Measurements from ENCODE around the gene NPAT.

The NPAT gene

DNA sequence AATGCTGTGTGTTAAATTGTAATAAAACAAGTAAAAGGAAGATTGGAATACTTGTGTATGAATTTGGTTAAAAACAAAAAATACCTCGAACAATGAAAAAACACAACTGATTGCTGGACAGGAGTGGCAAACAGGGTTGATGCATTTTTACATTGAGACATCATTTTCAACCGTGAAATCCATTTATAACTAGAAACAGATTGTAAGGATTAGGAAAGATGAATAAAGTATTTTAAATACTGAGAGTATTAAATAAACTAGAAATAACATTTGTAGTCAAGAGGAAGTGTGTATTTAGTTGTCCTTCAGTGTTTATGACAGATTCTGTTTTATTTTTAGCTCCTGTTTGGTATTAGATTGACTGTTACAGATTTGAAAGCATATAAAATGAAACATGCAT is 5.8 kb upstream of the NPAT start:
- Histone ChIP-seq H2BK15ac (ENCODE audit: low read length) (no peak overlapping the region), H3K4me3 (ENCODE audit: low read length in 2 of 2) (no peak overlapping the region), H3K14ac (ENCODE audit: low read length) (no peak overlapping the region), H3K79me1 (ENCODE audit: low read depth, low read length) (no peaks in the 10 kb centered on the region), H3K27ac (replicated peaks; ENCODE audit: low read length) (no peak overlapping the region), H2AFZ (ENCODE audit: low read length) (no peak overlapping the region), H3K27me3 (ENCODE audit: control insufficient read depth in 3 of 3, insufficient read depth in 3 of 3, low read depth in 1 of 3, low read length in 3 of 3) (no peaks in the 10 kb centered on the region), H4K8ac (ENCODE audit: low read depth, low read length) (no peak overlapping the region), H2BK120ac (ENCODE audit: low read depth, low read length) (no peak overlapping the region), H2AK5ac (ENCODE audit: low read depth, low read length) (no peak overlapping the region), H3K4ac (ENCODE audit: low read length) (no peak overlapping the region), H2BK12ac (ENCODE audit: low read length) (no peak overlapping the region), H3K4me2 (ENCODE audit: insufficient read depth, low read length, poor library complexity, severe bottlenecking) (no peak overlapping the region), H3K18ac (ENCODE audit: low read length) (no peak overlapping the region), H3K23ac (ENCODE audit: low read depth, low read length, poor library complexity) (no peak overlapping the region), H3K9me3 (replicated peaks in 1 of 2; ENCODE audit: control insufficient read depth in 2 of 2, insufficient read depth in 1 of 2, low read depth in 1 of 2, low read length in 2 of 2) (no peaks in the 10 kb centered on the region), H3K4me1 (ENCODE audit: control insufficient read depth in 2 of 2, insufficient read depth in 1 of 2, low read depth in 1 of 2, low read length in 2 of 2) (peaks cover 5 to 14% of the 10 kb centered on the region in 2 donors), H2BK5ac (ENCODE audit: low read length) (no peak overlapping the region), H3K36me3 (replicated peaks in 1 of 2; ENCODE audit: control insufficient read depth in 2 of 2, insufficient read depth in 2 of 2, low read length in 2 of 2) (peaks cover 3 to 70% of the 10 kb centered on the region in 2 donors), H4K91ac (ENCODE audit: low read depth, low read length, poor library complexity) (no peak overlapping the region), H3K9ac (ENCODE audit: low read depth, low read length, poor library complexity) (no peak overlapping the region)
- no peak for DNase-seq (ENCODE audit: low spot score)
- WGBS, 2 donors (ENCODE audit: extremely low coverage in 2 of 2, insufficient read length in 2 of 2, insufficient replicate concordance in 1 of 2) = no CpG with 5 or more reads among the region's 2 CpGs

- peaks cover 3 to 50% of the 10 kb centered on the region in 2 donors for H3K36me3 ChIP-seq (replicated peaks in 1 of 2; ENCODE audit: control insufficient read depth in 2 of 2, insufficient read depth in 2 of 2, low read length in 2 of 2)
- H3K79me1 ChIP-seq (ENCODE audit: low read depth, low read length) = no peaks in the 10 kb centered on the region
- H3K4ac ChIP-seq (ENCODE audit: low read length) = no peak overlapping the region
- no peak overlapping the region for H2BK15ac ChIP-seq (ENCODE audit: low read length)
- no peak overlapping the region for H2BK5ac ChIP-seq (ENCODE audit: low read length)
- H3K4me2 ChIP-seq (ENCODE audit: insufficient read depth, low read length, poor library complexity, severe bottlenecking) = no peak overlapping the region
- no peaks in the 10 kb centered on the region for H3K27me3 ChIP-seq (ENCODE audit: control insufficient read depth in 3 of 3, insufficient read depth in 3 of 3, low read depth in 1 of 3, low read length in 3 of 3)
- no peak overlapping the region for H3K27ac ChIP-seq (replicated peaks; ENCODE audit: low read length)
- H3K14ac ChIP-seq (ENCODE audit: low read length) = no peak overlapping the region
- H2AK5ac ChIP-seq (ENCODE audit: low read depth, low read length) = no peak overlapping the region
- no peak overlapping the region for H4K8ac ChIP-seq (ENCODE audit: low read depth, low read length)
- DNase-seq (ENCODE audit: low spot score) = no peak
- H3K4me1 ChIP-seq (ENCODE audit: control insufficient read depth in 2 of 2, insufficient read depth in 1 of 2, low read depth in 1 of 2, low read length in 2 of 2) = peaks cover 5 to 14% of the 10 kb centered on the region in 2 donors
- no peak overlapping the region for H2BK12ac ChIP-seq (ENCODE audit: low read length)
- H3K18ac ChIP-seq (ENCODE audit: low read length) = no peak overlapping the region
- H3K23ac ChIP-seq (ENCODE audit: low read depth, low read length, poor library complexity) = no peak overlapping the region
- no peak overlapping the region for H3K4me3 ChIP-seq (ENCODE audit: low read length in 2 of 2)
- no peak overlapping the region for H2BK120ac ChIP-seq (ENCODE audit: low read depth, low read length)
- WGBS, 2 donors (ENCODE audit: extremely low coverage in 2 of 2, insufficient read length in 2 of 2, insufficient replicate concordance in 1 of 2) = no CpG with 5 or more reads among the region's 2 CpGs
- no peak overlapping the region for H3K9ac ChIP-seq (ENCODE audit: low read depth, low read length, poor library complexity)
- H3K9me3 ChIP-seq (replicated peaks in 1 of 2; ENCODE audit: control insufficient read depth in 2 of 2, insufficient read depth in 1 of 2, low read depth in 1 of 2, low read length in 2 of 2) = no peaks in the 10 kb centered on the region
- no peak overlapping the region for H4K91ac ChIP-seq (ENCODE audit: low read depth, low read length, poor library complexity)
- no peak overlapping the region for H2AFZ ChIP-seq (ENCODE audit: low read length)
Observed at GRCh38 chr11:108226036-108226435, 3.6 kb upstream of the NPAT start.

GRCh38 chr11:108224911-108225786 is 2.7 kb upstream of the NPAT start:
- Histone ChIP-seq H3K4me2 (ENCODE audit: insufficient read depth, low read length, poor library complexity, severe bottlenecking) (no peak overlapping the region), H3K27me3 (ENCODE audit: control insufficient read depth in 3 of 3, insufficient read depth in 3 of 3, low read depth in 1 of 3, low read length in 3 of 3) (no peaks in the 10 kb centered on the region), H3K27ac (replicated peaks; ENCODE audit: low read length) (no peak overlapping the region), H2AK5ac (ENCODE audit: low read depth, low read length) (no peak overlapping the region), H4K91ac (ENCODE audit: low read depth, low read length, poor library complexity) (no peak overlapping the region), H3K4me3 (ENCODE audit: low read length in 2 of 2) (peak overlapping the region in 1 of 2 donors; percentile 69), H4K8ac (ENCODE audit: low read depth, low read length) (no peak overlapping the region), H2BK120ac (ENCODE audit: low read depth, low read length) (no peak overlapping the region), H3K9ac (ENCODE audit: low read depth, low read length, poor library complexity) (no peak overlapping the region), H3K9me3 (replicated peaks in 1 of 2; ENCODE audit: control insufficient read depth in 2 of 2, insufficient read depth in 1 of 2, low read depth in 1 of 2, low read length in 2 of 2) (no peaks in the 10 kb centered on the region), H3K4me1 (ENCODE audit: control insufficient read depth in 2 of 2, insufficient read depth in 1 of 2, low read depth in 1 of 2, low read length in 2 of 2) (peaks cover 7 to 21% of the 10 kb centered on the region in 2 donors), H3K36me3 (replicated peaks in 1 of 2; ENCODE audit: control insufficient read depth in 2 of 2, insufficient read depth in 2 of 2, low read length in 2 of 2) (peaks cover 3 to 41% of the 10 kb centered on the region in 2 donors), H3K18ac (ENCODE audit: low read length) (no peak overlapping the region), H2BK5ac (ENCODE audit: low read length) (no peak overlapping the region), H3K4ac (ENCODE audit: low read length) (no peak overlapping the region), H3K14ac (ENCODE audit: low read length) (no peak overlapping the region), H2BK12ac (ENCODE audit: low read length) (no peak overlapping the region), H3K23ac (ENCODE audit: low read depth, low read length, poor library complexity) (no peak overlapping the region), H3K79me1 (ENCODE audit: low read depth, low read length) (no peaks in the 10 kb centered on the region), H2AFZ (ENCODE audit: low read length) (no peak overlapping the region), H2BK15ac (ENCODE audit: low read length) (no peak overlapping the region)
- no CpG with 5 or more reads among the region's 14 CpGs for WGBS, 2 donors (ENCODE audit: extremely low coverage in 2 of 2, insufficient read length in 2 of 2, insufficient replicate concordance in 1 of 2)
- no peak for DNase-seq (ENCODE audit: low spot score)

DNA sequence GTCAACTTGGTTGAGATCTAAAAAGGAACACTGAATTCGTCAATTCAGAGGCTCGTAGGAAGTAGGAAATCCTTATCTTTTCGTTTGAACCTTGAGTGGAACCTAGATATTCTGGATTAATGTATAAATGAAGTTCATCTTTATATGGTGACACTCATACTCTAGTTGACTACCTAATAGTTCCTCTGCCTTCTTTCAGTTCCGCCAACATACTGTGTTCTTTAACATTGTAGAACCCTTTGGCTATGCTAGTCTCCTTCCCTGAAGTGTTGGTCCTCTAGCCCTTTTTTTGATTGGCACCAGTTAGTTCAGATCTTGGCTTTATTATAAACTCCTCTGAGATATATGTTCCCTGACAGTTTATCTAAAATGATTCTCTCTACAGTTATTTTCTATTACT is 1.9 kb upstream of the NPAT start:
- H3K9ac ChIP-seq (ENCODE audit: low read depth, low read length, poor library complexity) = no peak overlapping the region

More for the DNA sequence above, 1.9 kb upstream of the NPAT start:
- H3K4ac ChIP-seq (ENCODE audit: low read length) = no peak overlapping the region
- H2AK5ac ChIP-seq (ENCODE audit: low read depth, low read length) = no peak overlapping the region
- no peak overlapping the region for H3K23ac ChIP-seq (ENCODE audit: low read depth, low read length, poor library complexity)
- peaks cover 7 to 22% of the 10 kb centered on the region in 2 donors for H3K4me1 ChIP-seq (ENCODE audit: control insufficient read depth in 2 of 2, insufficient read depth in 1 of 2, low read depth in 1 of 2, low read length in 2 of 2)
- H3K79me1 ChIP-seq (ENCODE audit: low read depth, low read length) = no peaks in the 10 kb centered on the region
- peaks cover 2 to 41% of the 10 kb centered on the region in 2 donors for H3K36me3 ChIP-seq (replicated peaks in 1 of 2; ENCODE audit: control insufficient read depth in 2 of 2, insufficient read depth in 2 of 2, low read length in 2 of 2)
- H2BK5ac ChIP-seq (ENCODE audit: low read length) = no peak overlapping the region
- H2BK120ac ChIP-seq (ENCODE audit: low read depth, low read length) = no peak overlapping the region
- DNase-seq (ENCODE audit: low spot score) = no peak
- no peak overlapping the region for H2BK12ac ChIP-seq (ENCODE audit: low read length)
- H3K4me2 ChIP-seq (ENCODE audit: insufficient read depth, low read length, poor library complexity, severe bottlenecking) = peak overlapping the region; percentile 92
- no peak overlapping the region for H3K14ac ChIP-seq (ENCODE audit: low read length)
- WGBS, 2 donors (ENCODE audit: extremely low coverage in 2 of 2, insufficient read length in 2 of 2, insufficient replicate concordance in 1 of 2) = no CpG with 5 or more reads among the region's 4 CpGs
- no peak overlapping the region for H3K18ac ChIP-seq (ENCODE audit: low read length)
- peak overlapping the region in 1 of 2 donors; percentile 69 for H3K4me3 ChIP-seq (ENCODE audit: low read length in 2 of 2)
- no peak overlapping the region for H4K8ac ChIP-seq (ENCODE audit: low read depth, low read length)
- H2BK15ac ChIP-seq (ENCODE audit: low read length) = no peak overlapping the region
- no peaks in the 10 kb centered on the region for H3K27me3 ChIP-seq (ENCODE audit: control insufficient read depth in 3 of 3, insufficient read depth in 3 of 3, low read depth in 1 of 3, low read length in 3 of 3)
- no peak overlapping the region for H3K27ac ChIP-seq (replicated peaks; ENCODE audit: low read length)
- no peak overlapping the region for H2AFZ ChIP-seq (ENCODE audit: low read length)
- H4K91ac ChIP-seq (ENCODE audit: low read depth, low read length, poor library complexity) = no peak overlapping the region
- no peaks in the 10 kb centered on the region for H3K9me3 ChIP-seq (replicated peaks in 1 of 2; ENCODE audit: control insufficient read depth in 2 of 2, insufficient read depth in 1 of 2, low read depth in 1 of 2, low read length in 2 of 2)

Data from neuronal stem cell (in vitro differentiated cells).